Endometrial microvascular endothelial cells (primary cell): ENCODE results near the gene MYL7. TPM values are rescaled to one million over a fixed set of nuclear protein-coding genes. Genes with fewer than 3 reads are reported as not detected.
"Not testable (repeated sequence)": the region's sequence is repeated elsewhere in the genome, so short reads cannot be mapped to it uniquely, and the experiment has no call there.

ENCODE experiments used
- in situ Hi-C: cut with HindIII; loops from 2 replicates; pipeline ENCODE4 v1.10.0; 2017; ENCODE audit warnings: low sequenced_read_pairs, low pct_unique_long_range_greater_than_20kb; ENCODE audit errors: inconsistent ontology term
- total RNA-seq: library from RNA; depleted of rRNA; stranded (reverse); fragments of >200 nt; gene quantifications from one replicate; pipeline ENCODE4 v1.2.3, GENCODE V29; 2015; ENCODE audit errors: inconsistent ontology term

The MYL7 gene
- total RNA-seq, 1 donor from 2014 or later = not detected

- in situ Hi-C loops = no loop called here
Observed at GRCh38 chr7:44140341-44140740, 791 bp downstream of the MYL7 start.

- in situ Hi-C loops = no loop called here
Observed at GRCh38 chr7:44139311-44140010, 1.7 kb downstream of the MYL7 start.

- in situ Hi-C loops = no loop called here
Observed at GRCh38 chr7:44138698-44139097, 2.4 kb downstream of the MYL7 start.

- in situ Hi-C loops = no loop called here
Observed at GRCh38 chr7:44136731-44137130, 4.4 kb downstream of the MYL7 start.

GRCh38 chr7:44134943-44135628 lies 6.0 kb downstream of the MYL7 start:
- in situ Hi-C loops = no loop called here

GRCh38 chr7:44133295-44133694 lies 7.8 kb downstream of the MYL7 start:
- in situ Hi-C loops = no loop called here

- in situ Hi-C loops = no loop called here
Observed at GRCh38 chr7:44132039-44132438, 9.1 kb downstream of the MYL7 start.

- in situ Hi-C loops = no loop called here
Observed at GRCh38 chr7:44131173-44132029, 9.7 kb downstream of the MYL7 start.

- in situ Hi-C loops = no loop called here
Observed at GRCh38 chr7:44128721-44129582, 12.2 kb downstream of the MYL7 start.

GRCh38 chr7:44127161-44127560 lies 14.0 kb downstream of the MYL7 start:
- in situ Hi-C loops = no loop called here

- in situ Hi-C loops = not testable (repeated sequence)
Observed at GRCh38 chr7:44126574-44126973, 14.6 kb downstream of the MYL7 start.

- in situ Hi-C loops = no loop called here
Observed at GRCh38 chr7:44124822-44125202, 16.3 kb downstream of the MYL7 start.

- in situ Hi-C loops = no loop called here
Observed at GRCh38 chr7:44123190-44124003, 17.7 kb downstream of the MYL7 start, which contains the start of gene POLD2. Gene POLD2, minus strand, starts transcription at chr7:44123548. Its CDS starts 1,495 bp downstream, at chr7:44122053.

- in situ Hi-C loops = no loop called here
Observed at GRCh38 chr7:44122529-44122928, 18.6 kb downstream of the MYL7 start.

GRCh38 chr7:44121761-44122420 lies 19.2 kb downstream of the MYL7 start:
- in situ Hi-C loops = no loop called here

- in situ Hi-C loops = no loop called here
Observed at GRCh38 chr7:44120395-44120794, 20.7 kb downstream of the MYL7 start.

- in situ Hi-C loops = no loop called here
Observed at GRCh38 chr7:44119829-44120380, 21.2 kb downstream of the MYL7 start.
